ENCODE measurements around the gene TMEM9.

The TMEM9 gene

DNA sequence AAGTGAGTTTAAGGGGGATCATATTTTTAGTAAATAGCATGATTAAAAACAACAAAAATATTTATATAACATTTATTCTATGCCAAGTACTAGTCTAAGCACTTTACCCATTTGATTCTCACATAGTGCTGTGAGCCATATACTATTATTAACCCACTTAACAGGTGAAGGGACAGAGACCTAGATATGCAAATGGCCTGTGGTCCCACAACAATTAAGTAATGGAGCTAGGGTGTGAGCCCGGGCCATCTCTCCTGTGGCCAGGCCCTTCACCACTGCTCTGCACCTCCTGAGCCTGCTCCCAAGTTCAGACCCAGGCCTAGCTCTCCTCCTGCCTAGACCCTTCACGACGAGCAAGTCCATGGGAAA lies 27.8 kb downstream of the TMEM9 start:
- no peak for FAIRE-seq

DNA sequence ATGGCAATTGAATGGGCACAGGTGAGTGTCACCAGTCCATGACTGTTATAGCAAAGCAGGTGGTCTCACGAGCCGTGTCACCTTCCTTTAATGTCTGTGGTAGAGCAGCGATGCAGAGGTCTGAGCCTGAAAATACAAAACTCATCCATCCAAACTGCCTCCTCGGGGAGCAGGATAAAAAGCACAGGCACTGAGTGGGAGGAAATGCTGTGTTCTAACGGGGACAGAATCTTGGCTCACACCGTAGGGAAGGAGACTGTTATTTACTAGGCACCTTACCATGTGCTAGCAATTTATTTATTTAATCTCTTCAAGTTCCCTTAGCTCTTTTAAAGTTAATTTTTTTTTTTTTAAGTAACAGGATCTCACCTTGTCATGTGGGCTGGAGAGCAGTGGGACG lies 28.5 kb downstream of the TMEM9 start:
- no peak for FAIRE-seq

- no peak for FAIRE-seq
Observed at GRCh38 chr1:201125019-201125418, 29.3 kb downstream of the TMEM9 start.

DNA sequence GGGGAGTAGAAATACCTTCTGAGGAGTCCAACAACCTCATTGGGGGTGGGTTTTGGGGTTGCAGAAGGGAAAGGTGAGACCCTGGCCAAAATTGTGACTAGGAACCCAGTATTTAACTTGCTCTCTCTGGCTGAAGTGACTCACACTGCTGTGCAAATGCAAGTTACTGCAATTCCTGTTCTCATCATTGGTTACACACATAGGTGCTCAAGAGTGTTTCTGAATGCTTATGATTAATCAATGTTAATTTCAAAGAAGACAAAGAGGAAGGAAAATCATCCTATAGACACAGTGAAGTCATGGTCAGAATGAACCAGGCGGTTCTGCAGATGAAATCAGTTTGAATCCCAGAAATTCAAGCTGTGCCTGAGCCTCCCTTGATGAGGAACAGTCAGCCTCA lies 30.4 kb downstream of the TMEM9 start:
- no peak for FAIRE-seq

GRCh38 chr1:201122321-201122957 lies 31.8 kb downstream of the TMEM9 start:
- no peak for FAIRE-seq

- FAIRE-seq, result no peak
Observed at GRCh38 chr1:201119206-201120197, 34.8 kb downstream of the TMEM9 start.

GRCh38 chr1:201116091-201116490 lies 38.2 kb downstream of the TMEM9 start:
- FAIRE-seq, result no peak

DNA sequence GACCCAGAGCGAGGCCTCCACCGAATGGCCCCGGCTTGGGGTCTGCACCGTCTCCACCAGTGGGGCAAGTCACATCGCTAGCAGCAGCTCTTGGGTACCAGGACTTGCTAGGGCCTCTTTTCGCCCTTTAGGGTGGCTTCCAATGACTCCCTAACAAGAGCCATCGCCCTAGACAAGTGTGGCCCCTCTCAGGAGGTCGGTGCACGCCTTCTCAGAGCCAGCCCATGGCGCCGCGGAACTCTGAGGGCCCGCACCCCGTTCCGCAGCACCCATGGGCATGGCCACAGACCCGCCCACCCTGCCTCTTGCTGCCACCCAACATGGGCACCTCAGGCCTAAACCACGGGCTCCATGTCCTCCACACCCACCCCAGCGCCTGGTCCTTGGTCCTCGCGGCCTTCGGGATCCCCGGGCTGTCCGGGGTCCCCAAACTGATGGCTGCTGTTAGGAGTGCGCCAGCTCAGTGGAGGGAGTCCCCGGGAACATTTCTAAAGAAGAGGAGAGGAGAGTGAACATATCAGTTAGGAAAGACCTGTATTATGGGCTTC lies 38.8 kb downstream of the TMEM9 start:
- no peak for FAIRE-seq

- FAIRE-seq, result no peak
Observed at GRCh38 chr1:201114245-201115131, 39.8 kb downstream of the TMEM9 start.

DNA sequence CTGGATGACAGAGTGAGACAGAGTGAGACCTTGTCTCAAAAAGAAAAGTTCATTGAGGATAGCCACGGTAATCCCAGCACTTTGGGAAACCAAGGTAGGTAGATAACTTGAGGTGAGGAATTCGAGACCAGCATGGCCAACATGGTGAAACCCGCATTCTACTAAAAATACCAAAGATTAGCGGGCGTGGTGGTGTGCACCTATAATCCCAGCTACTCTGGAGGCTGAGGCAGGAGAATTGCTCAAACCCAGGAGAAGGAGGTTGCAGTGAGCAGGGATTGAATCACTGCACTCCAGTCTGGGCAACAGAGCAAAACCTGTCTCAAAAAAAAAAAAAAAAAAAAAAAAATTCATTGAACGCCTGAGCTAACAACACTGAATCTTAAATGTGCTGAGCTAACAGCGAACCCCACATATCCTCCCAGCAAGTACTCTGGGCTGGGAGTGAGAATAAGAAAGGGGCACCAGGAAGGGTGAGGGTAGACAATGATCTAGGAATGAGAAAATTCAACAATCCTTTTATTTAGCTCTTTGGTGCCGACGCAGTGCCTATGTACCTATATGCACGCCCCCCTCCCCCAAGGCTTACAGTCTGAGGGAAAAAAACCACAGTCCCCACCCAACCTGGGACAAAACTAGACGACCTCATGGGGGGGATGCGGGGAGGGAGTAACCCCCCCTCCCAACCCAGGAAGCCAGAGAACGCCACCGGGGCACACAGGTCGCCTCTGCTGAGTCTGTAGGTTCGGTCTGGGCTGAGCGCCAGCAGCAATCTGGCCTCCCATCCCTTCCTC lies 40.6 kb downstream of the TMEM9 start:
- no peak for FAIRE-seq

- no peak for FAIRE-seq
Observed at GRCh38 chr1:201112926-201113325, 41.3 kb downstream of the TMEM9 start.

DNA sequence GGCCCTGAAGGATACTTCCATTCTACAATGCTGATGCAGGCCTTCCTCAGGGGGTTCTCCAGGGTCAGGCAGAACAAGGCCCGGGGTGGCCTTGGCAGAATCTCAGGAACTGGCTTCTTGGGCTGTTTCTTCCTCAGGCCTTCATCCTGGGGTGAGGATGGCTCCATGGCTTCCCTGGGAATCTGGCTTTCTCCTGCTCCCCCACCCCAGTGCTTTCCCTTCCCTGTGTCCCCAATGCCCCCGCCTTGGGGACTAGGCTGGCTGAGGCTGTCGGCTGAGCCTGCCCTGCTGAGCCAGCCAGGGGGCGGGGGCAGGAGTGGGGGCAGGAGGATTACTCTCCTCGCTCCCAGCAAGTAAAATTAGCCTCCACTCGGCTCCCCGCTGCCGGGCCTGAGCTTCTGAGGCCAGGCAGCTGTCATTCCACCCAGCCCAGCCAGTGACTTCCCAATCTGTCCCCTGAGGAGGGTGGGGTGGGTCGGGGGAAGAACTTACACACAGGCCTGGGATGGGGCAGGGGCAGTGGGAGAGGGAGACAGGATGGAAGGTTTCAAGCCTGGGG lies 42.0 kb downstream of the TMEM9 start, which contains the start of gene CACNA1S:
CACNA1S (minus strand) TSS at position 254 of the 559 bp plus-strand sequence; CDS start at position 167, 87 bp downstream.
- FAIRE-seq, result no peak

DNA sequence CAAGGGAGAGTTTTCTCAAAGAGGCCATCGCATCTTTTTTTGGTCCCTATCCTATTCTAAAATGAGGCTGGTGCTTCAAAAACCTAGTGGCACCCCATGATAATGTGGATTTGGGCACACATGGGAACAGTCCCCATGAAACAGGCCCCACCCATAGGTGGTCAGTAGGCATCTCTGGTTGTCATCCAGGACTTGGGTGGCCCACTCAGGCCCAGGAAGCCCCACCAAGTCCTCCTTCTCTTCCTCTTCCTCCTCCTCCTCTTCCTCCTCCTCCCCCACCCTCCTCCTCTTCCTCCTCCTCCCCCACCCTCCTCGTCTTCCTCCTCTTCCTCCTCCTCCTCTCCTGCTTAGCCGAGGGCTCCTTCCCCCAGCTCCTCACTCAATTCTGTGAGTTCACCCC lies 42.6 kb downstream of the TMEM9 start:
- no peak for FAIRE-seq

- FAIRE-seq, result no peak
Observed at GRCh38 chr1:201111156-201111555, 43.1 kb downstream of the TMEM9 start.

- no peak for FAIRE-seq
Observed at GRCh38 chr1:201110616-201111015, 43.7 kb downstream of the TMEM9 start.

- no peak for FAIRE-seq
Observed at GRCh38 chr1:201110138-201110537, 44.1 kb downstream of the TMEM9 start.

DNA sequence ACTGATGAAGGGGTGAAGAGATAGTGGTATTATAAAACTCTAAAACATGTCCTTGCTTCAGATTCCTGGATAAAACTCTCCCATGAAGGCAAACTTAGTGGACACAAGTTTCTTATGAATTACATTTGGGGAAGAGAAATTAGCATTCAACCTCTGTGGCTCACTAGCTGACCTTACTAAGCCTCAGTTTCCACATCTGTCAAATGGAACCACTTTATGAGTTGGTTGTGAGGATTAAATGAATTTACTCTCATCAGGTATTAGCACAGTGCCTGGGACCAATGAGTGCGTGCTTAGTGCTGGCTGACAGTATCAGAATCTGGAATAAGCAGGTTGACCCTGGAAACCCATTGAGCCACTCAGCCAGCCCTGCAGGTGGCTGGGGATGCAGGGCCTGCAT lies 44.6 kb downstream of the TMEM9 start:
- no peak for FAIRE-seq

DNA sequence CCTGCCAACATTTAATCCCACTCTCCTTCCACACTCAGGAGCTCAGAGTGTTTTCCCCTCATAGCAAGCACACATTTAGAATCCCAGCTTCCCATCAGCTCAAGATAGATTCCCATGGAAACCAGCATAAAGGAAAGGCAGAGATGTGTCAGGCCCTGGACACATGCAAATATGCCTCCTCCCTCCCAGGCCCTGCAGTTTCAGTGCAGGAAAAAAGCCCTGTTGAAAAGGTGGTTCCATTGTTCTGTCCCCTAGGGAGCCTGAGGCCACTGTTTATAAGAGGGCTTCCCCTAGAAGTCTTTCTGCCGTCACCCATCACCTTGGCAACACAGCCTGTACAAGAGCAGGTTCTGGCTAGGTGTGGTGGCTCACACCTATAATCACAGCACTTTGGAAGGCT lies 45.7 kb downstream of the TMEM9 start:
- FAIRE-seq, result no peak

DNA sequence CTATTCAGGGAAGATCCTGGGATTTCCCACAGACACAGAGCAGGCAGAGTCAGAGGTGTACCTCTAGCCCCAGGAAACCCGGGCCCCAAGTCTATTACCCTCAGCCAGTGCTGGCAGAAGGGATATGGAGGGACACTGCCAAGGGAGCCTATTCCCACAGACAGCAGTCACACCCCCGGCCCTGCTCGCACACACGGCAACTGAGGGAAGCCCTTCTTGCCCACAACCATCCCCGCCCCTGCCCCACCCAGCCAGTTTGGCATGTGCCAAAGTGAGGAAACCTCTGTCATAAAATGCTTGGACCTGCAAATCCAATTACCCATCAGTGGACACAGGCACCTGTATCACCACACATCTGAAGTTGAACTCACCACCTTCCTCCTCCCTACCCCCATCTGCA lies 48.6 kb downstream of the TMEM9 start:
- no peak for FAIRE-seq

- FAIRE-seq, result no peak
Observed at GRCh38 chr1:201104141-201104540, 50.1 kb downstream of the TMEM9 start.

GRCh38 chr1:201103666-201104065 lies 50.6 kb downstream of the TMEM9 start:
- FAIRE-seq, result no peak

Measured in colon (tissue), 2 donors.